GM23338 (cell line): Measurements from ENCODE around the gene COPS2. TPM values are rescaled to one million over a fixed set of nuclear protein-coding genes. Genes with fewer than 3 reads are reported as not detected.

ENCODE experiments used
- ATAC-seq: fragments of 200-7000 bp; cut with Tn5 transposase; 3 replicates; pipeline ENCODE4 v1.9.1; 2020
- DNase-seq: peaks from one replicate; pipeline ENCODE4 v3.0.0-alpha.2; 2015; ENCODE audit warnings: low spot score
- H2AFZ ChIP-seq: fragments of 200-600 bp; sonication (generic); 2 replicates; pipeline ENCODE4 v1.8.0; 2016; ENCODE audit warnings: antibody characterized with exemption, mild to moderate bottlenecking, moderate library complexity
- H3F3A ChIP-seq: fragments of 200-600 bp; sonication (generic); replicated peaks from 2 replicates; pipeline ENCODE4 v1.8.0; 2017; ENCODE audit warnings: antibody characterized with exemption, mixed run types, low read depth
- H3K27ac ChIP-seq: fragments of 200-600 bp; sonication (generic); 2 replicates; pipeline ENCODE4 v1.6.1; 2016; ENCODE audit warnings: low read depth
- H3K27me3 ChIP-seq: fragments of 200-600 bp; sonication (generic); 2 replicates; pipeline ENCODE4 v1.8.0; 2016; ENCODE audit warnings: mild to moderate bottlenecking, mixed run types, moderate library complexity; ENCODE audit not compliant: insufficient read depth
- H3K36me3 ChIP-seq: fragments of 200-600 bp; sonication (generic); 2 replicates; pipeline ENCODE4 v1.8.0; 2016; ENCODE audit warnings: mild to moderate bottlenecking; ENCODE audit not compliant: insufficient read depth
- H3K4me1 ChIP-seq: fragments of 200-600 bp; sonication (generic); 2 replicates; pipeline ENCODE4 v1.8.0; 2016; ENCODE audit warnings: mild to moderate bottlenecking, moderate library complexity; ENCODE audit not compliant: insufficient read depth
- H3K4me2 ChIP-seq: fragments of 200-600 bp; sonication (generic); 2 replicates; pipeline ENCODE4 v1.7.1; 2017; ENCODE audit warnings: mixed run types
- H3K4me3 ChIP-seq: fragments of 200-600 bp; sonication (generic); 2 replicates; pipeline ENCODE4 v1.6.1; 2016; ENCODE audit warnings: mixed run types
- H3K79me2 ChIP-seq: fragments of 200-600 bp; sonication (generic); replicated peaks from 2 replicates; pipeline ENCODE4 v1.8.0; 2017; ENCODE audit warnings: mild to moderate bottlenecking; ENCODE audit not compliant: insufficient read depth
- H3K9me2 ChIP-seq: fragments of 200-600 bp; sonication (generic); 2 replicates; pipeline ENCODE4 v1.8.0; 2017; ENCODE audit not compliant: insufficient read depth
- H4K20me1 ChIP-seq: fragments of 200-600 bp; sonication (generic); replicated peaks from 2 replicates; pipeline ENCODE4 v1.8.0; 2017; ENCODE audit warnings: mild to moderate bottlenecking; ENCODE audit not compliant: insufficient read depth
- H3K27ac Mint-ChIP-seq: 2 replicates; pipeline ENCODE4 v1.8.0; 2020; ENCODE audit warnings: inconsistent platforms, mild to moderate bottlenecking, moderate library complexity, mixed read lengths
- H3K27me3 Mint-ChIP-seq: 3 replicates; pipeline ENCODE4 v1.8.0; 2022; ENCODE audit warnings: low read depth, mild to moderate bottlenecking, moderate library complexity, mixed read lengths, inconsistent platforms; ENCODE audit not compliant: insufficient read depth, poor library complexity
- H3K36me3 Mint-ChIP-seq: 3 replicates; pipeline ENCODE4 v1.8.0; 2021; ENCODE audit warnings: low read depth, mild to moderate bottlenecking, inconsistent platforms, moderate library complexity, mixed read lengths
- H3K4me1 Mint-ChIP-seq: 3 replicates; pipeline ENCODE4 v1.8.0; 2020; ENCODE audit warnings: mild to moderate bottlenecking, inconsistent platforms, mixed read lengths
- H3K4me3 Mint-ChIP-seq: 3 replicates; pipeline ENCODE4 v1.8.0; 2021; ENCODE audit warnings: moderate library complexity, mild to moderate bottlenecking, inconsistent platforms, mixed read lengths
- H3K9me3 Mint-ChIP-seq: 3 replicates; pipeline ENCODE4 v1.8.0; 2020; ENCODE audit warnings: moderate library complexity, mild to moderate bottlenecking, inconsistent platforms, mixed read lengths
- CREB1 ChIP-seq: fragments of 250-450 bp; sonication (Bioruptor Pico); IDR thresholded peaks from 2 replicates; pipeline ENCODE4 v1.5.0; 2020; ENCODE audit warnings: low read depth, mild to moderate bottlenecking, moderate library complexity
- EZH2 ChIP-seq: fragments of 200-600 bp; sonication (generic); IDR thresholded peaks from one replicate; pipeline ENCODE4 v1.8.0; 2017; ENCODE audit warnings: antibody characterized with exemption, mild to moderate bottlenecking, low read depth; ENCODE audit not compliant: unreplicated experiment
- EZH2phosphoT487 ChIP-seq: fragments of 200-600 bp; sonication (generic); IDR thresholded peaks from one replicate; pipeline ENCODE4 v1.8.1; 2018; ENCODE audit warnings: antibody characterized with exemption; ENCODE audit not compliant: unreplicated experiment
- JUNB ChIP-seq: IDR thresholded peaks from one replicate; pipeline ENCODE4 v1.6.1; 2016; ENCODE audit warnings: antibody characterized with exemption; ENCODE audit not compliant: unreplicated experiment
- NANOG ChIP-seq: IDR thresholded peaks from 2 replicates; pipeline ENCODE4 v1.6.1; 2016; ENCODE audit warnings: antibody characterized with exemption, borderline replicate concordance
- POLR2AphosphoS5 ChIP-seq: IDR thresholded peaks from 2 replicates; pipeline ENCODE4 v1.6.1; 2016; ENCODE audit warnings: antibody characterized with exemption, low read depth
- STAT1 ChIP-seq: IDR thresholded peaks from one replicate; pipeline ENCODE4 v1.6.1; 2016; ENCODE audit warnings: antibody characterized with exemption; ENCODE audit not compliant: unreplicated experiment
- ZNF114 ChIP-seq: fragments of 250-450 bp; sonication (Bioruptor Pico); IDR thresholded peaks from 2 replicates; pipeline ENCODE4 v1.5.0; 2020; ENCODE audit warnings: mild to moderate bottlenecking, moderate library complexity
- ZNF331 ChIP-seq: fragments of 250-450 bp; sonication (Bioruptor Pico); IDR thresholded peaks from 2 replicates; pipeline ENCODE4 v1.5.0; 2020; ENCODE audit warnings: low read depth, mild to moderate bottlenecking, moderate library complexity
- polyA plus RNA-seq: library from polyadenylated mRNA; unstranded; fragments of >200 nt; fragmentation: Nextera tagmentation; extraction: Ambion mirVana; gene quantifications from 2 replicates; pipeline ENCODE4 v1.2.1, GENCODE V29; 2016
- total RNA-seq: library from RNA; depleted of rRNA; stranded (reverse); fragments of >200 nt; shearing (Covaris generic); gene quantifications from 2 replicates; pipeline ENCODE4 v1.2.3, GENCODE V29; 2014
- TF ChIP-seq, protein P1 (sequence below), 2 experiments: fragments of 200-600 bp in 1 of 2; sonication (generic) in 1 of 2; conservative IDR thresholded peaks; 2 replicates each; pipeline versions ENCODE4 v1.5.1 to v1.6.1; 2016 to 2017; ENCODE audit warnings: antibody characterized with exemption in 2 of 2, low read depth in 2 of 2, mild to moderate bottlenecking in 2 of 2, moderate library complexity in 1 of 2
- TF ChIP-seq, protein P2 (sequence below): IDR thresholded peaks from one replicate; pipeline ENCODE4 v1.6.1; 2018; ENCODE audit warnings: antibody characterized with exemption; ENCODE audit not compliant: unreplicated experiment
- TF ChIP-seq, protein P3 (sequence below): fragments of 250-450 bp; sonication (Bioruptor Pico); IDR thresholded peaks from 2 replicates; pipeline ENCODE4 v1.5.0; 2020; ENCODE audit warnings: mild to moderate bottlenecking, moderate library complexity
- TF ChIP-seq, protein P4 (sequence below): IDR thresholded peaks from 2 replicates; pipeline ENCODE4 v1.6.1; 2016; ENCODE audit warnings: antibody characterized with exemption

COPS2 gene
- total and polyA plus RNA-seq, 2 experiments from 2014 or later = 38.7 to 67.3 TPM

GRCh38 chr15:49094923-49095322 lies 60.5 kb downstream of the COPS2 start:
- no peak overlapping the region for H3K4me2 ChIP-seq
- no peak for DNase-seq
- no peaks in the 10 kb centered on the region for H3F3A ChIP-seq
- TF ChIP-seq EZH2 (no peak), NANOG (no peak), ZNF114 (CRISPR knock-in tag) (no peak), STAT1 (no peak), CREB1 (CRISPR knock-in tag) (no peak), ZNF331 (CRISPR knock-in tag) (no peak), JUNB (no peak), POLR2AphosphoS5 (no peak), EZH2phosphoT487 (no peak)
- TF ChIP-seq, protein P1, sequence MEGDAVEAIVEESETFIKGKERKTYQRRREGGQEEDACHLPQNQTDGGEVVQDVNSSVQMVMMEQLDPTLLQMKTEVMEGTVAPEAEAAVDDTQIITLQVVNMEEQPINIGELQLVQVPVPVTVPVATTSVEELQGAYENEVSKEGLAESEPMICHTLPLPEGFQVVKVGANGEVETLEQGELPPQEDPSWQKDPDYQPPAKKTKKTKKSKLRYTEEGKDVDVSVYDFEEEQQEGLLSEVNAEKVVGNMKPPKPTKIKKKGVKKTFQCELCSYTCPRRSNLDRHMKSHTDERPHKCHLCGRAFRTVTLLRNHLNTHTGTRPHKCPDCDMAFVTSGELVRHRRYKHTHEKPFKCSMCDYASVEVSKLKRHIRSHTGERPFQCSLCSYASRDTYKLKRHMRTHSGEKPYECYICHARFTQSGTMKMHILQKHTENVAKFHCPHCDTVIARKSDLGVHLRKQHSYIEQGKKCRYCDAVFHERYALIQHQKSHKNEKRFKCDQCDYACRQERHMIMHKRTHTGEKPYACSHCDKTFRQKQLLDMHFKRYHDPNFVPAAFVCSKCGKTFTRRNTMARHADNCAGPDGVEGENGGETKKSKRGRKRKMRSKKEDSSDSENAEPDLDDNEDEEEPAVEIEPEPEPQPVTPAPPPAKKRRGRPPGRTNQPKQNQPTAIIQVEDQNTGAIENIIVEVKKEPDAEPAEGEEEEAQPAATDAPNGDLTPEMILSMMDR (conservative IDR thresholded peaks at IDR 0.05; ENCODE audit: low read depth in 2 of 2) = no peak
- TF ChIP-seq, protein P2, sequence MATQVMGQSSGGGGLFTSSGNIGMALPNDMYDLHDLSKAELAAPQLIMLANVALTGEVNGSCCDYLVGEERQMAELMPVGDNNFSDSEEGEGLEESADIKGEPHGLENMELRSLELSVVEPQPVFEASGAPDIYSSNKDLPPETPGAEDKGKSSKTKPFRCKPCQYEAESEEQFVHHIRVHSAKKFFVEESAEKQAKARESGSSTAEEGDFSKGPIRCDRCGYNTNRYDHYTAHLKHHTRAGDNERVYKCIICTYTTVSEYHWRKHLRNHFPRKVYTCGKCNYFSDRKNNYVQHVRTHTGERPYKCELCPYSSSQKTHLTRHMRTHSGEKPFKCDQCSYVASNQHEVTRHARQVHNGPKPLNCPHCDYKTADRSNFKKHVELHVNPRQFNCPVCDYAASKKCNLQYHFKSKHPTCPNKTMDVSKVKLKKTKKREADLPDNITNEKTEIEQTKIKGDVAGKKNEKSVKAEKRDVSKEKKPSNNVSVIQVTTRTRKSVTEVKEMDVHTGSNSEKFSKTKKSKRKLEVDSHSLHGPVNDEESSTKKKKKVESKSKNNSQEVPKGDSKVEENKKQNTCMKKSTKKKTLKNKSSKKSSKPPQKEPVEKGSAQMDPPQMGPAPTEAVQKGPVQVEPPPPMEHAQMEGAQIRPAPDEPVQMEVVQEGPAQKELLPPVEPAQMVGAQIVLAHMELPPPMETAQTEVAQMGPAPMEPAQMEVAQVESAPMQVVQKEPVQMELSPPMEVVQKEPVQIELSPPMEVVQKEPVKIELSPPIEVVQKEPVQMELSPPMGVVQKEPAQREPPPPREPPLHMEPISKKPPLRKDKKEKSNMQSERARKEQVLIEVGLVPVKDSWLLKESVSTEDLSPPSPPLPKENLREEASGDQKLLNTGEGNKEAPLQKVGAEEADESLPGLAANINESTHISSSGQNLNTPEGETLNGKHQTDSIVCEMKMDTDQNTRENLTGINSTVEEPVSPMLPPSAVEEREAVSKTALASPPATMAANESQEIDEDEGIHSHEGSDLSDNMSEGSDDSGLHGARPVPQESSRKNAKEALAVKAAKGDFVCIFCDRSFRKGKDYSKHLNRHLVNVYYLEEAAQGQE = no peak
- TF ChIP-seq, protein P3, sequence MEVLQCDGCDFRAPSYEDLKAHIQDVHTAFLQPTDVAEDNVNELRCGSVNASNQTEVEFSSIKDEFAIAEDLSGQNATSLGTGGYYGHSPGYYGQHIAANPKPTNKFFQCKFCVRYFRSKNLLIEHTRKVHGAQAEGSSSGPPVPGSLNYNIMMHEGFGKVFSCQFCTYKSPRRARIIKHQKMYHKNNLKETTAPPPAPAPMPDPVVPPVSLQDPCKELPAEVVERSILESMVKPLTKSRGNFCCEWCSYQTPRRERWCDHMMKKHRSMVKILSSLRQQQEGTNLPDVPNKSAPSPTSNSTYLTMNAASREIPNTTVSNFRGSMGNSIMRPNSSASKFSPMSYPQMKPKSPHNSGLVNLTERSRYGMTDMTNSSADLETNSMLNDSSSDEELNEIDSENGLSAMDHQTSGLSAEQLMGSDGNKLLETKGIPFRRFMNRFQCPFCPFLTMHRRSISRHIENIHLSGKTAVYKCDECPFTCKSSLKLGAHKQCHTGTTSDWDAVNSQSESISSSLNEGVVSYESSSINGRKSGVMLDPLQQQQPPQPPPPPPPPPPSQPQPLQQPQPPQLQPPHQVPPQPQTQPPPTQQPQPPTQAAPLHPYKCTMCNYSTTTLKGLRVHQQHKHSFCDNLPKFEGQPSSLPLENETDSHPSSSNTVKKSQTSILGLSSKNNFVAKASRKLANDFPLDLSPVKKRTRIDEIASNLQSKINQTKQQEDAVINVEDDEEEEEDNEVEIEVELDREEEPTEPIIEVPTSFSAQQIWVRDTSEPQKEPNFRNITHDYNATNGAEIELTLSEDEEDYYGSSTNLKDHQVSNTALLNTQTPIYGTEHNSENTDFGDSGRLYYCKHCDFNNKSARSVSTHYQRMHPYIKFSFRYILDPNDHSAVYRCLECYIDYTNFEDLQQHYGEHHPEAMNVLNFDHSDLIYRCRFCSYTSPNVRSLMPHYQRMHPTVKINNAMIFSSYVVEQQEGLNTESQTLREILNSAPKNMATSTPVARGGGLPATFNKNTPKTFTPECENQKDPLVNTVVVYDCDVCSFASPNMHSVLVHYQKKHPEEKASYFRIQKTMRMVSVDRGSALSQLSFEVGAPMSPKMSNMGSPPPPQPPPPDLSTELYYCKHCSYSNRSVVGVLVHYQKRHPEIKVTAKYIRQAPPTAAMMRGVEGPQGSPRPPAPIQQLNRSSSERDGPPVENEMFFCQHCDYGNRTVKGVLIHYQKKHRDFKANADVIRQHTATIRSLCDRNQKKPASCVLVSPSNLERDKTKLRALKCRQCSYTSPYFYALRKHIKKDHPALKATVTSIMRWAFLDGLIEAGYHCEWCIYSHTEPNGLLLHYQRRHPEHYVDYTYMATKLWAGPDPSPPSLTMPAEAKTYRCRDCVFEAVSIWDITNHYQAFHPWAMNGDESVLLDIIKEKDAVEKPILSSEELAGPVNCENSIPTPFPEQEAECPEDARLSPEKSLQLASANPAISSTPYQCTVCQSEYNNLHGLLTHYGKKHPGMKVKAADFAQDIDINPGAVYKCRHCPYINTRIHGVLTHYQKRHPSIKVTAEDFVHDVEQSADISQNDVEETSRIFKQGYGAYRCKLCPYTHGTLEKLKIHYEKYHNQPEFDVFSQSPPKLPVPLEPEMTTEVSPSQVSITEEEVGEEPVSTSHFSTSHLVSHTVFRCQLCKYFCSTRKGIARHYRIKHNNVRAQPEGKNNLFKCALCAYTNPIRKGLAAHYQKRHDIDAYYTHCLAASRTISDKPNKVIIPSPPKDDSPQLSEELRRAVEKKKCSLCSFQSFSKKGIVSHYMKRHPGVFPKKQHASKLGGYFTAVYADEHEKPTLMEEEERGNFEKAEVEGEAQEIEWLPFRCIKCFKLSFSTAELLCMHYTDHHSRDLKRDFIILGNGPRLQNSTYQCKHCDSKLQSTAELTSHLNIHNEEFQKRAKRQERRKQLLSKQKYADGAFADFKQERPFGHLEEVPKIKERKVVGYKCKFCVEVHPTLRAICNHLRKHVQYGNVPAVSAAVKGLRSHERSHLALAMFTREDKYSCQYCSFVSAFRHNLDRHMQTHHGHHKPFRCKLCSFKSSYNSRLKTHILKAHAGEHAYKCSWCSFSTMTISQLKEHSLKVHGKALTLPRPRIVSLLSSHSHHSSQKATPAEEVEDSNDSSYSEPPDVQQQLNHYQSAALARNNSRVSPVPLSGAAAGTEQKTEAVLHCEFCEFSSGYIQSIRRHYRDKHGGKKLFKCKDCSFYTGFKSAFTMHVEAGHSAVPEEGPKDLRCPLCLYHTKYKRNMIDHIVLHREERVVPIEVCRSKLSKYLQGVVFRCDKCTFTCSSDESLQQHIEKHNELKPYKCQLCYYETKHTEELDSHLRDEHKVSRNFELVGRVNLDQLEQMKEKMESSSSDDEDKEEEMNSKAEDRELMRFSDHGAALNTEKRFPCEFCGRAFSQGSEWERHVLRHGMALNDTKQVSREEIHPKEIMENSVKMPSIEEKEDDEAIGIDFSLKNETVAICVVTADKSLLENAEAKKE (CRISPR knock-in tag) = no peak
- TF ChIP-seq, protein P4, sequence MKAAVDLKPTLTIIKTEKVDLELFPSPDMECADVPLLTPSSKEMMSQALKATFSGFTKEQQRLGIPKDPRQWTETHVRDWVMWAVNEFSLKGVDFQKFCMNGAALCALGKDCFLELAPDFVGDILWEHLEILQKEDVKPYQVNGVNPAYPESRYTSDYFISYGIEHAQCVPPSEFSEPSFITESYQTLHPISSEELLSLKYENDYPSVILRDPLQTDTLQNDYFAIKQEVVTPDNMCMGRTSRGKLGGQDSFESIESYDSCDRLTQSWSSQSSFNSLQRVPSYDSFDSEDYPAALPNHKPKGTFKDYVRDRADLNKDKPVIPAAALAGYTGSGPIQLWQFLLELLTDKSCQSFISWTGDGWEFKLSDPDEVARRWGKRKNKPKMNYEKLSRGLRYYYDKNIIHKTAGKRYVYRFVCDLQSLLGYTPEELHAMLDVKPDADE = no peak
- Mint-ChIP-seq H3K9me3 (no peaks in the 10 kb centered on the region), H3K4me3 (no peak overlapping the region), H3K27me3 (no peaks in the 10 kb centered on the region), H3K4me1 (no peaks in the 10 kb centered on the region), H3K36me3 (no peaks in the 10 kb centered on the region), H3K27ac (no peak overlapping the region)
- ATAC-seq = no peak
- H3K9me2 ChIP-seq = no peaks in the 10 kb centered on the region
- H3K79me2 ChIP-seq = no peaks in the 10 kb centered on the region
- H3K27me3 ChIP-seq = no peaks in the 10 kb centered on the region
- H2AFZ ChIP-seq = no peak overlapping the region
- no peak overlapping the region for H3K4me3 ChIP-seq
- no peak overlapping the region for H3K27ac ChIP-seq
- no peaks in the 10 kb centered on the region for H3K36me3 ChIP-seq
- H3K4me1 ChIP-seq = no peaks in the 10 kb centered on the region
- H4K20me1 ChIP-seq = no peaks in the 10 kb centered on the region
